MCF 10A (cell line): ENCODE results near the gene MYO1G. TPM values are rescaled to one million over a fixed set of nuclear protein-coding genes. Genes with fewer than 3 reads are reported as not detected.

Experiments
- BruUV-seq: library from RNA; stranded (reverse); fragments of 400-500 nt; replicated peaks from 2 replicates; lab custom pipeline; 2021; lab: Mats Ljungman, UMichigan
- CTCF ChIA-PET: fragments of 300-600 bp; sonication (Branson Sonifier 250); formaldehyde crosslinking; extraction: SDS; loops from one replicate; lab custom pipeline; 2021; ENCODE audit warnings: antibody characterized with exemption, inconsistent platforms; lab: Yijun Ruan, JAX
- POLR2A ChIA-PET: fragments of 300-600, 350-650 bp; sonication (Branson Sonifier 250); formaldehyde crosslinking; extraction: SDS; loops from one replicate; lab custom pipeline; 2020; ENCODE audit warnings: antibody characterized with exemption, inconsistent platforms; lab: Yijun Ruan, JAX
- DNase-seq: peaks from one replicate; pipeline ENCODE4 v3.0.0-alpha.2; 2018; ENCODE audit not compliant: unreplicated experiment
- H3K27ac Mint-ChIP-seq: one replicate; pipeline ENCODE4 v1.8.0; 2022; ENCODE audit warnings: mild to moderate bottlenecking, low read depth, mixed read lengths; ENCODE audit not compliant: unreplicated experiment
- H3K27me3 Mint-ChIP-seq: one replicate; pipeline ENCODE4 v1.8.0; 2022; ENCODE audit warnings: mixed read lengths; ENCODE audit not compliant: insufficient read depth, unreplicated experiment
- H3K36me3 Mint-ChIP-seq: one replicate; pipeline ENCODE4 v1.8.0; 2022; ENCODE audit warnings: mild to moderate bottlenecking, moderate library complexity, mixed read lengths; ENCODE audit not compliant: insufficient read depth, unreplicated experiment
- H3K4me1 Mint-ChIP-seq: one replicate; pipeline ENCODE4 v1.8.0; 2022; ENCODE audit warnings: mixed read lengths; ENCODE audit not compliant: insufficient read depth, unreplicated experiment
- H3K4me3 Mint-ChIP-seq: one replicate; pipeline ENCODE4 v1.8.0; 2022; ENCODE audit warnings: mild to moderate bottlenecking, moderate library complexity, mixed read lengths; ENCODE audit not compliant: unreplicated experiment
- H3K9me3 Mint-ChIP-seq: one replicate; pipeline ENCODE4 v1.8.0; 2022; ENCODE audit warnings: mixed read lengths; ENCODE audit not compliant: unreplicated experiment
- CTCF ChIP-seq: fragments of 200-600 bp; IDR thresholded peaks from one replicate; pipeline ENCODE4 v1.8.0; 2022; ENCODE audit warnings: antibody characterized with exemption, mild to moderate bottlenecking; ENCODE audit not compliant: unreplicated experiment
- intact Hi-C: fragments of 100-400 bp; cut with micrococcal nuclease; formaldehyde crosslinking; loops from 2 replicates; pipeline ENCODE4 v1.14.1; 2022
- total RNA-seq: library from RNA; stranded (reverse); gene quantifications from 2 replicates; pipeline ENCODE4 v1.2.3, GENCODE V29; 2022

MYO1G gene
- total RNA-seq, 1 experiment from 2014 or later: 0.14 TPM

- Mint-ChIP-seq H3K27me3 (no peaks in the 10 kb centered on the region), H3K4me1 (peaks cover 1% of the 10 kb centered on the region), H3K27ac (no peak overlapping the region), H3K9me3 (no peaks in the 10 kb centered on the region), H3K36me3 (no peaks in the 10 kb centered on the region), H3K4me3 (no peak overlapping the region)
- no peak for TF ChIP-seq CTCF
- ChIA-PET POLR2A (interaction anchor here (0.6 to 1.2 kb wide), 5 partner anchors 10 to 140 kb away, joined by 3 to 5 read pairs (median 3); no protein-coding TSS in a partner anchor), CTCF (interaction anchor here (0.6 to 1.9 kb wide), 7 partner anchors 10 to 206 kb away, joined by 3 to 6 read pairs (median 4); no protein-coding TSS in a partner anchor)
- intact Hi-C loops: no loop called here
- DNase-seq: no peak
- no TSS peak for BruUV-seq
Observed at GRCh38 chr7:44972562-44972961, 6.3 kb downstream of the MYO1G start.

DNA sequence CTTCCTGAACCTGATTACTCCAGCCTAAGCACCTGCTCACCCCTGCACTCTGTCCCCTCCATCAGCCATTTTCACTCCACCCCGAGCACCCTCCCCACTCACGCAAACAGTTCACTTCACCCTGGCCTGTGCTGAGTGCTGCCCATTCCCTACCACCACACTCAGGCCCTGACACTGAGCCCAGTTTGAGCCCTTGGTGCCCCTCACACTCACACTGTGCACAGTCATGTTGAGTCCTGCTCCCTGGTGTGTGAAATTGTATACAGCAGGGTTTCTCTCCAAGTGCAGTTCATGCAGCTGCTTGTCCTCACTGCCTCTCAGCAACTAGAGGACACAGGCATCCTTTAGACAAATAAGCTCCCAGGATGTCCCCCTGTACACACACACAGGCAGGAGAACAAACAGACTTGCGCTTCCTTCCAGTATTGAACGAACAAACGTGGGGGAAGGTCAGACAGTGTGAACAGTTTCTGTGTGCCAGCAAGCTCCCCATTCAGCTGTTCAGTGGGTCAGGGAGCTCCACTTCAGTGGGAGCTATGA is 6.8 kb downstream of the MYO1G start:
- TF ChIP-seq CTCF: no peak
- intact Hi-C loops: no loop called here
- H3K27me3 Mint-ChIP-seq: no peaks in the 10 kb centered on the region
- H3K4me3 Mint-ChIP-seq: no peak overlapping the region
- no peaks in the 10 kb centered on the region for H3K36me3 Mint-ChIP-seq
- no TSS peak for BruUV-seq
- H3K9me3 Mint-ChIP-seq: no peaks in the 10 kb centered on the region
- no peak overlapping the region for H3K27ac Mint-ChIP-seq
- H3K4me1 Mint-ChIP-seq: no peaks in the 10 kb centered on the region
- POLR2A ChIA-PET: interaction anchor here (0.6 to 1.2 kb wide), 5 partner anchors 10 to 140 kb away, joined by 3 to 5 read pairs (median 3); no protein-coding TSS in a partner anchor
- DNase-seq: no peak
- CTCF ChIA-PET: interaction anchor here (0.6 to 0.7 kb wide), 3 partner anchors 40 to 164 kb away, joined by 4 to 5 read pairs (median 4); no protein-coding TSS in a partner anchor

- Mint-ChIP-seq H3K4me3 (no peak overlapping the region), H3K36me3 (no peaks in the 10 kb centered on the region), H3K27ac (no peak overlapping the region), H3K9me3 (no peaks in the 10 kb centered on the region), H3K27me3 (no peaks in the 10 kb centered on the region), H3K4me1 (no peaks in the 10 kb centered on the region)
- CTCF ChIA-PET: interaction anchor here (0.6 kb wide), 1 partner anchor 41 kb away, joined by 4 read pairs; no protein-coding TSS in a partner anchor
- no peak for DNase-seq
- POLR2A ChIA-PET: interaction anchor here (1.0 kb wide), 1 partner anchor 27 kb away, joined by 3 read pairs; no protein-coding TSS in a partner anchor
- no TSS peak for BruUV-seq
- TF ChIP-seq CTCF: no peak
- intact Hi-C loops: no loop called here
Observed at GRCh38 chr7:44971188-44971901, 7.5 kb downstream of the MYO1G start.

- no peaks in the 10 kb centered on the region for H3K27me3 Mint-ChIP-seq
- no peak for DNase-seq
- CTCF ChIA-PET: interaction anchor here (0.6 kb wide), 1 partner anchor 235 kb away, joined by 3 read pairs; no protein-coding TSS in a partner anchor
- H3K27ac Mint-ChIP-seq: no peak overlapping the region
- no peaks in the 10 kb centered on the region for H3K9me3 Mint-ChIP-seq
- BruUV-seq: no TSS peak
- no peaks in the 10 kb centered on the region for H3K36me3 Mint-ChIP-seq
- POLR2A ChIA-PET: interaction anchor here (0.7 to 1.0 kb wide), 2 partner anchors 13 to 28 kb away, joined by 3 read pairs; no protein-coding TSS in a partner anchor
- no peak overlapping the region for H3K4me3 Mint-ChIP-seq
- no peaks in the 10 kb centered on the region for H3K4me1 Mint-ChIP-seq
- no peak for TF ChIP-seq CTCF
- intact Hi-C loops: no loop called here
Observed at GRCh38 chr7:44970523-44971051, 8.2 kb downstream of the MYO1G start.
